Breast epithelium (tissue), 3 donors: ENCODE results near the gene ZNF143.

Experiments
- POLR2A ChIP-seq: fragments of 450-650 bp; IDR thresholded peaks from one replicate; pipeline ENCODE4 v1.6.1; 2016; ENCODE audit warnings: antibody characterized with exemption, mild to moderate bottlenecking, moderate library complexity
- POLR2AphosphoS5 ChIP-seq, 3 donors: sonication (generic); formaldehyde crosslinking; IDR thresholded peaks; one replicate each; pipeline ENCODE4 v1.6.1; 2017; ENCODE audit warnings: antibody characterized with exemption in 3 of 3
- TF ChIP-seq, protein P1 (sequence below), 3 donors: fragments of 450-650 bp; IDR thresholded peaks; one replicate each; pipeline ENCODE4 v1.5.1; 2016 to 2017; ENCODE audit warnings: antibody characterized with exemption in 3 of 3, mild to moderate bottlenecking in 3 of 3, moderate library complexity in 3 of 3

DNA sequence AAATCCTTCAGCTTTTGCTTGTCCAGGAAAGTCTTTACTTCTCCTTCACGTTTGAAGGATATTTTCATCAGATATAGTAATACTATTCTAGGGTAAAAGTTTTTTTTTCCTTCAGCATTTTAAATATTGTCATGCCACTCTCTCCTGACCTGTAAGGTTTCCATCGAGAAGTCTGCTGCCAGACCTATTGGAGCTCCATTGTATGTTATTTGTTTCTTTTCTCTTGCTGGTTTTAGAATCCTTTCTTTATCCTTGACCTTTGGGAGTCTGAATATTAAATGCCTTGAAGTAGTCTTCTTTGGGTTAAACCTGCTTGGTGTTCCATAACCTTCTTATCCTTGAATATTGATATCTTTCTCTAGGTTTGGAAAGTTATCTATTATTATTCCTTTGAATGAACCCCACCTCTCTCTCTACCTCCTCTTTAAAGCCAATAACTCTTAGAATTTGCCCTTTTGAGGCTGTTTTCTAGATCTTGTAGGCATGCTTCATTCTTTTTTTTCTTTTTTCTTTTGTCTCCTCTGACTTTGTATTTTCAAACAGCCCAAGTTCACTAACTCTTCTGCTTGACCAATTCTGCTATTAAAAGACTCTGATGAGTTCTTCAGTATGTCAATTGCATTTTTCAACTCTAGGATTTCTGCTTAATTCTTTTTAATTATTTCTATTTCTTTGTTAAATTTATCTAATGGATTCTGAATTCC lies 100.6 kb downstream of the ZNF143 start:
- TF ChIP-seq, protein P1, sequence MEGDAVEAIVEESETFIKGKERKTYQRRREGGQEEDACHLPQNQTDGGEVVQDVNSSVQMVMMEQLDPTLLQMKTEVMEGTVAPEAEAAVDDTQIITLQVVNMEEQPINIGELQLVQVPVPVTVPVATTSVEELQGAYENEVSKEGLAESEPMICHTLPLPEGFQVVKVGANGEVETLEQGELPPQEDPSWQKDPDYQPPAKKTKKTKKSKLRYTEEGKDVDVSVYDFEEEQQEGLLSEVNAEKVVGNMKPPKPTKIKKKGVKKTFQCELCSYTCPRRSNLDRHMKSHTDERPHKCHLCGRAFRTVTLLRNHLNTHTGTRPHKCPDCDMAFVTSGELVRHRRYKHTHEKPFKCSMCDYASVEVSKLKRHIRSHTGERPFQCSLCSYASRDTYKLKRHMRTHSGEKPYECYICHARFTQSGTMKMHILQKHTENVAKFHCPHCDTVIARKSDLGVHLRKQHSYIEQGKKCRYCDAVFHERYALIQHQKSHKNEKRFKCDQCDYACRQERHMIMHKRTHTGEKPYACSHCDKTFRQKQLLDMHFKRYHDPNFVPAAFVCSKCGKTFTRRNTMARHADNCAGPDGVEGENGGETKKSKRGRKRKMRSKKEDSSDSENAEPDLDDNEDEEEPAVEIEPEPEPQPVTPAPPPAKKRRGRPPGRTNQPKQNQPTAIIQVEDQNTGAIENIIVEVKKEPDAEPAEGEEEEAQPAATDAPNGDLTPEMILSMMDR (IDR thresholded peaks at IDR 0.05), result no peak
- TF ChIP-seq POLR2AphosphoS5 (IDR thresholded peaks at IDR 0.05), result no peak
- TF ChIP-seq POLR2A, result no peak
